Breast epithelium (tissue), 3 donors: ENCODE results near the gene AK8.

Source experiments
- POLR2A ChIP-seq: fragments of 450-650 bp; IDR thresholded peaks from one replicate; pipeline ENCODE4 v1.6.1; 2016; ENCODE audit warnings: antibody characterized with exemption, mild to moderate bottlenecking, moderate library complexity
- POLR2AphosphoS5 ChIP-seq, 3 donors: sonication (generic); formaldehyde crosslinking; IDR thresholded peaks; one replicate each; pipeline ENCODE4 v1.6.1; 2017; ENCODE audit warnings: antibody characterized with exemption in 3 of 3
- TF ChIP-seq, protein P1 (sequence below), 3 donors: fragments of 450-650 bp; IDR thresholded peaks; one replicate each; pipeline ENCODE4 v1.5.1; 2016 to 2017; ENCODE audit warnings: antibody characterized with exemption in 3 of 3, mild to moderate bottlenecking in 3 of 3, moderate library complexity in 3 of 3

DNA sequence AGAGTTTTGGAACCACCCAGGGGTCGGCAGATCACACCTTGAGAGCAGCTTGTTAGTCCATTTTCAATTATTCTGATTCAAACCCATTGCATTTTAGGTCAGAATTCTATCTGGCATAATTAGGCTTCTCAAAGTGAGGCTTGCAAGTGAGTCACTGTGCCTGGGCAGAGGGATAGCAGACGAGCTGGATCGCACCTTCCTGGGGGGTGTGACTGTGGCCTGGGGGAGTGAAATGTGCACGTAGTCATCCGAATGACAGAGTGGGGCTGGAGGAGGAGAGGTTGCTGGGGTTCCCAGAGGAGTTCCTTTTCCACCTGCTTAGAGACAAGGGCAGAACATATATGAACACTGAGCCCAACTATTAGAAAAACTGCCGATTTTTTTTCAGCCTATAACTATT lies 32.3 kb upstream of the AK8 start:
- TF ChIP-seq, protein P1, sequence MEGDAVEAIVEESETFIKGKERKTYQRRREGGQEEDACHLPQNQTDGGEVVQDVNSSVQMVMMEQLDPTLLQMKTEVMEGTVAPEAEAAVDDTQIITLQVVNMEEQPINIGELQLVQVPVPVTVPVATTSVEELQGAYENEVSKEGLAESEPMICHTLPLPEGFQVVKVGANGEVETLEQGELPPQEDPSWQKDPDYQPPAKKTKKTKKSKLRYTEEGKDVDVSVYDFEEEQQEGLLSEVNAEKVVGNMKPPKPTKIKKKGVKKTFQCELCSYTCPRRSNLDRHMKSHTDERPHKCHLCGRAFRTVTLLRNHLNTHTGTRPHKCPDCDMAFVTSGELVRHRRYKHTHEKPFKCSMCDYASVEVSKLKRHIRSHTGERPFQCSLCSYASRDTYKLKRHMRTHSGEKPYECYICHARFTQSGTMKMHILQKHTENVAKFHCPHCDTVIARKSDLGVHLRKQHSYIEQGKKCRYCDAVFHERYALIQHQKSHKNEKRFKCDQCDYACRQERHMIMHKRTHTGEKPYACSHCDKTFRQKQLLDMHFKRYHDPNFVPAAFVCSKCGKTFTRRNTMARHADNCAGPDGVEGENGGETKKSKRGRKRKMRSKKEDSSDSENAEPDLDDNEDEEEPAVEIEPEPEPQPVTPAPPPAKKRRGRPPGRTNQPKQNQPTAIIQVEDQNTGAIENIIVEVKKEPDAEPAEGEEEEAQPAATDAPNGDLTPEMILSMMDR (IDR thresholded peaks at IDR 0.05) = no peak
- TF ChIP-seq POLR2AphosphoS5 (IDR thresholded peaks at IDR 0.05) (no peak), POLR2A (no peak)
